22Rv1 (cell line): Measurements from ENCODE around the gene CCL27.

Experiments
- CTCF ChIP-seq: fragments of 450-650 bp; IDR thresholded peaks from 2 replicates; pipeline ENCODE4 v1.5.1; 2017; ENCODE audit warnings: mild to moderate bottlenecking
- ZFX ChIP-seq: fragments of 450-650 bp; IDR thresholded peaks from 2 replicates; pipeline ENCODE4 v1.6.1; 2017; ENCODE audit warnings: antibody characterized with exemption, borderline replicate concordance

DNA sequence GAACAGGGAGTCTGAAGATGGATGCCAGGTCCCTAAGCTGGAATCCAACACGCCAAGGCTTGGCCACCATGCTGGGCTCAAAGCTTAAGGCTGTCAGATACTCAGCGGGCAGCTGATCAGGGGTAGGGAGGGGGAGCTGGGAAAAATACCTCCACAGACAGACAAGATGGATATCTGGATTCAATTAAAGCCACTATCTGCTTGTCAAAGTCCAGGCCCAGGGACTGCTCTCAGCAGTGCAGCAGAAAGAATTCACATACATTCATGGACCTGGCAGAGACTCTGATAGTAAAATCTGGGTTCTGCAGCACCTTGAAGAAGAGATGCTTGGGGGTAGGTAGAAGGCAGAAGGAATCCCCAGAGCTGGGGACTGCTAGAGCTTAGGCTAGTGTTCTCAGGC is 47.3 kb downstream of the CCL27 start:
- TF ChIP-seq CTCF: no peak
- no peak for TF ChIP-seq ZFX
